SK-N-SH treated with all-trans-retinoic acid at 6 μM for 48 hours (cell line): ENCODE results near the gene TMEM59L.

Source experiments
- ARNTL ChIP-seq: fragments of 450-650 bp; formaldehyde crosslinking; IDR thresholded peaks from 2 replicates; pipeline ENCODE4 v1.5.0; 2020; ENCODE audit warnings: low read depth, mild to moderate bottlenecking, moderate library complexity, borderline replicate concordance
- CSDC2 ChIP-seq: fragments of 250-450 bp; sonication (Bioruptor Pico); IDR thresholded peaks from 2 replicates; pipeline ENCODE4 v1.5.0; 2020; ENCODE audit warnings: mild to moderate bottlenecking, moderate library complexity
- GLIS3 ChIP-seq: fragments of 250-450 bp; sonication (Bioruptor Pico); IDR thresholded peaks from 2 replicates; pipeline ENCODE4 v1.5.0; 2020; ENCODE audit warnings: mild to moderate bottlenecking, moderate library complexity
- ISL1 ChIP-seq: fragments of 250-450 bp; sonication (Bioruptor Pico); IDR thresholded peaks from 2 replicates; pipeline ENCODE4 v2.1.2; 2022; ENCODE audit warnings: mild to moderate bottlenecking, moderate library complexity
- PPARA ChIP-seq: fragments of 250-450 bp; sonication (Bioruptor Pico); IDR thresholded peaks from 2 replicates; pipeline ENCODE4 v1.5.0; 2020; ENCODE audit warnings: mild to moderate bottlenecking, borderline replicate concordance
- RARB ChIP-seq: fragments of 250-450 bp; sonication (Bioruptor Pico); IDR thresholded peaks from 2 replicates; pipeline ENCODE4 v1.8.0; 2021; ENCODE audit warnings: mild to moderate bottlenecking, moderate library complexity
- TCF4 ChIP-seq: fragments of 250-450 bp; sonication (Bioruptor Pico); IDR thresholded peaks from 2 replicates; pipeline ENCODE4 v1.8.0; 2021; ENCODE audit warnings: mild to moderate bottlenecking, moderate library complexity, borderline replicate concordance
- TOX ChIP-seq: fragments of 250-450 bp; sonication (Bioruptor Pico); IDR thresholded peaks from 2 replicates; pipeline ENCODE4 v1.8.0; 2021; ENCODE audit warnings: mild to moderate bottlenecking, moderate library complexity, borderline replicate concordance
- ZC3H10 ChIP-seq: fragments of 250-450 bp; sonication (Bioruptor Pico); IDR thresholded peaks from 2 replicates; pipeline ENCODE4 v1.5.1; 2021; ENCODE audit warnings: mild to moderate bottlenecking, moderate library complexity
- ZFP3 ChIP-seq: fragments of 250-450 bp; sonication (Bioruptor Pico); IDR thresholded peaks from 2 replicates; pipeline ENCODE4 v1.5.0; 2020; ENCODE audit warnings: mild to moderate bottlenecking, moderate library complexity
- ZFP30 ChIP-seq: fragments of 450-650 bp; formaldehyde crosslinking; IDR thresholded peaks from 2 replicates; pipeline ENCODE4 v1.5.0; 2022; ENCODE audit warnings: mild to moderate bottlenecking, moderate library complexity
- TF ChIP-seq, protein P1 (sequence below): fragments of 250-450 bp; sonication (Bioruptor Pico); IDR thresholded peaks from 2 replicates; pipeline ENCODE4 v1.5.1; 2020; ENCODE audit warnings: low read depth, mild to moderate bottlenecking, moderate library complexity
- TF ChIP-seq, protein P2 (sequence below): fragments of 250-450 bp; sonication (Bioruptor Pico); IDR thresholded peaks from 2 replicates; pipeline ENCODE4 v1.8.0; 2021; ENCODE audit warnings: low read depth, mild to moderate bottlenecking, moderate library complexity, borderline replicate concordance
- TF ChIP-seq, protein P3 (sequence below): fragments of 250-450 bp; sonication (Bioruptor Pico); IDR thresholded peaks from 2 replicates; pipeline ENCODE4 v1.8.0; 2020; ENCODE audit warnings: mild to moderate bottlenecking, moderate library complexity, borderline replicate concordance

DNA sequence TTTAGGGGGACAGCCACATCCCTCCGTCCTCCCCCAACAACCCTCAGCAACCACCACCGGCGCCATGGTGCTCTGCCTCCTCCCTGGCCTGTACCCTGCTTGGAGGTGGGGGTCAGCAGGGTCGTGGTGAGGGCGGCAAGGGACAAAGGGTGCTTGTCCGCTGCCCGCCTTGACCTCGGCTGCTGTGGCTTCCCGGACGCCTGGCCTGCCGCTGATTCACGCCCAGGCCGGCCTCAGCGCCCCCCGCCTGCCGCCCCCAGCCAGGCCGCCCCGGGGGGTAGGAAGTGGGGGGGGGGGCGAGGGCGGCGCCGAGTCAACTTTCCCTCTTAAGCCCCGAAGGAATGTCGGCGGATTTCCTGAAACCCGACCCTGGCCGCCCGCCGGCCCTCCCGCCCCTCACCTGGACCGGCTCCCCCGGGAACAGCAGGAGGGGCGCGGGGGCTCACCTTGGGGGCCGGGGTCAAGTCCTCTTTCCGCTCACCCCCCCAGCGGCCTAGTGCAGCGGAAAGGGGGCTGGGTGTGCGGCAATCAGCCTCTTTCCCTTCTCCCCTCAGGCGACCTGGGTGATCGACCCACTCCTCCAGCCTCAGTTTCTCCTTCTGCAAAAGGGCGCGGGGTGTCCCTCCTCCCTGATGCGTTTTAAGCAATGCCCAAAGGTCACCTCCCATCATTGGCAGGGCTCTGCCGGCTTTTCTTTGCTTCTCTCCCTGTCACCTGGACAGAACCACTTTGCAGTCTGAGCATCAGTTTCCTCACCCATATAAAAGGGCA lies 1.9 kb upstream of the TMEM59L start:
- TF ChIP-seq, protein P1, sequence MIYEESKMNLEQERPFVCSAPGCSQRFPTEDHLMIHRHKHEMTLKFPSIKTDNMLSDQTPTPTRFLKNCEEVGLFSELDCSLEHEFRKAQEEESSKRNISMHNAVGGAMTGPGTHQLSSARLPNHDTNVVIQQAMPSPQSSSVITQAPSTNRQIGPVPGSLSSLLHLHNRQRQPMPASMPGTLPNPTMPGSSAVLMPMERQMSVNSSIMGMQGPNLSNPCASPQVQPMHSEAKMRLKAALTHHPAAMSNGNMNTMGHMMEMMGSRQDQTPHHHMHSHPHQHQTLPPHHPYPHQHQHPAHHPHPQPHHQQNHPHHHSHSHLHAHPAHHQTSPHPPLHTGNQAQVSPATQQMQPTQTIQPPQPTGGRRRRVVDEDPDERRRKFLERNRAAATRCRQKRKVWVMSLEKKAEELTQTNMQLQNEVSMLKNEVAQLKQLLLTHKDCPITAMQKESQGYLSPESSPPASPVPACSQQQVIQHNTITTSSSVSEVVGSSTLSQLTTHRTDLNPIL (CRISPR knock-in tag) = no peak
- no peak for TF ChIP-seq TOX (CRISPR knock-in tag)
- TF ChIP-seq CSDC2 (CRISPR knock-in tag) = no peak
- TF ChIP-seq RARB (CRISPR knock-in tag) = no peak
- no peak for TF ChIP-seq ZFP3 (CRISPR knock-in tag)
- TF ChIP-seq TCF4 (CRISPR knock-in tag) = no peak
- TF ChIP-seq GLIS3 (CRISPR knock-in tag) = no peak
- TF ChIP-seq, protein P2, sequence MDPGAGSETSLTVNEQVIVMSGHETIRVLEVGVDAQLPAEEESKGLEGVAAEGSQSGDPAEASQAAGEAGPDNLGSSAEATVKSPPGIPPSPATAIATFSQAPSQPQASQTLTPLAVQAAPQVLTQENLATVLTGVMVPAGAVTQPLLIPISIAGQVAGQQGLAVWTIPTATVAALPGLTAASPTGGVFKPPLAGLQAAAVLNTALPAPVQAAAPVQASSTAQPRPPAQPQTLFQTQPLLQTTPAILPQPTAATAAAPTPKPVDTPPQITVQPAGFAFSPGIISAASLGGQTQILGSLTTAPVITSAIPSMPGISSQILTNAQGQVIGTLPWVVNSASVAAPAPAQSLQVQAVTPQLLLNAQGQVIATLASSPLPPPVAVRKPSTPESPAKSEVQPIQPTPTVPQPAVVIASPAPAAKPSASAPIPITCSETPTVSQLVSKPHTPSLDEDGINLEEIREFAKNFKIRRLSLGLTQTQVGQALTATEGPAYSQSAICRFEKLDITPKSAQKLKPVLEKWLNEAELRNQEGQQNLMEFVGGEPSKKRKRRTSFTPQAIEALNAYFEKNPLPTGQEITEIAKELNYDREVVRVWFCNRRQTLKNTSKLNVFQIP (CRISPR knock-in tag) = no peak
- TF ChIP-seq, protein P3, sequence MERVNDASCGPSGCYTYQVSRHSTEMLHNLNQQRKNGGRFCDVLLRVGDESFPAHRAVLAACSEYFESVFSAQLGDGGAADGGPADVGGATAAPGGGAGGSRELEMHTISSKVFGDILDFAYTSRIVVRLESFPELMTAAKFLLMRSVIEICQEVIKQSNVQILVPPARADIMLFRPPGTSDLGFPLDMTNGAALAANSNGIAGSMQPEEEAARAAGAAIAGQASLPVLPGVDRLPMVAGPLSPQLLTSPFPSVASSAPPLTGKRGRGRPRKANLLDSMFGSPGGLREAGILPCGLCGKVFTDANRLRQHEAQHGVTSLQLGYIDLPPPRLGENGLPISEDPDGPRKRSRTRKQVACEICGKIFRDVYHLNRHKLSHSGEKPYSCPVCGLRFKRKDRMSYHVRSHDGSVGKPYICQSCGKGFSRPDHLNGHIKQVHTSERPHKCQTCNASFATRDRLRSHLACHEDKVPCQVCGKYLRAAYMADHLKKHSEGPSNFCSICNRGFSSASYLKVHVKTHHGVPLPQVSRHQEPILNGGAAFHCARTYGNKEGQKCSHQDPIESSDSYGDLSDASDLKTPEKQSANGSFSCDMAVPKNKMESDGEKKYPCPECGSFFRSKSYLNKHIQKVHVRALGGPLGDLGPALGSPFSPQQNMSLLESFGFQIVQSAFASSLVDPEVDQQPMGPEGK (CRISPR knock-in tag) = no peak
- no peak for TF ChIP-seq ZC3H10
- no peak for TF ChIP-seq ISL1 (CRISPR knock-in tag)
- TF ChIP-seq ZFP30 (CRISPR knock-in tag) = no peak
- no peak for TF ChIP-seq ARNTL (CRISPR knock-in tag)
- TF ChIP-seq PPARA (CRISPR knock-in tag) = no peak
